ENCODE results near the gene STXBP6.

STXBP6 gene

GRCh38 chr14:24831677-24832076 lies 218.3 kb downstream of the STXBP6 start:
- no peak overlapping the region for H3K4me3 ChIP-seq (ENCODE audit: low read depth, low read length)
- no peak for TF ChIP-seq CTCF (conservative IDR thresholded peaks at IDR 0.05; ENCODE audit: low read depth, low read length)
- DNase-seq (ENCODE audit: low read depth), result no peak

GRCh38 chr14:24829862-24830261 lies 220.1 kb downstream of the STXBP6 start:
- no peak for TF ChIP-seq CTCF (conservative IDR thresholded peaks at IDR 0.05; ENCODE audit: low read depth, low read length)
- DNase-seq (ENCODE audit: low read depth), result no peak
- no peak overlapping the region for H3K4me3 ChIP-seq (ENCODE audit: low read depth, low read length)

- TF ChIP-seq CTCF (conservative IDR thresholded peaks at IDR 0.05; ENCODE audit: low read depth, low read length), result no peak
- H3K4me3 ChIP-seq (ENCODE audit: low read depth, low read length), result no peak overlapping the region
- peak; percentile 27 for DNase-seq (ENCODE audit: low read depth)
These were observed 221.5 kb downstream of the STXBP6 start for GRCh38 chr14:24828486-24828885.

GRCh38 chr14:24826390-24826789 lies 223.6 kb downstream of the STXBP6 start:
- TF ChIP-seq CTCF (conservative IDR thresholded peaks at IDR 0.05; ENCODE audit: low read depth, low read length), result no peak
- no peak overlapping the region for H3K4me3 ChIP-seq (ENCODE audit: low read depth, low read length)
- no peak for DNase-seq (ENCODE audit: low read depth)

- DNase-seq (ENCODE audit: low read depth), result no peak
- no peak for TF ChIP-seq CTCF (conservative IDR thresholded peaks at IDR 0.05; ENCODE audit: low read depth, low read length)
- no peak overlapping the region for H3K4me3 ChIP-seq (ENCODE audit: low read depth, low read length)
These were observed 229.3 kb downstream of the STXBP6 start for GRCh38 chr14:24820616-24821015.

- H3K4me3 ChIP-seq (ENCODE audit: low read depth, low read length), result no peak overlapping the region
- DNase-seq (ENCODE audit: low read depth), result no peak
- no peak for TF ChIP-seq CTCF (conservative IDR thresholded peaks at IDR 0.05; ENCODE audit: low read depth, low read length)
These were observed 231.1 kb downstream of the STXBP6 start for GRCh38 chr14:24818823-24819341.

- peak; percentile 85 for DNase-seq (ENCODE audit: low read depth)
- no peak overlapping the region for H3K4me3 ChIP-seq (ENCODE audit: low read depth, low read length)
- TF ChIP-seq CTCF (conservative IDR thresholded peaks at IDR 0.05; ENCODE audit: low read depth, low read length), result no peak
These were observed 231.7 kb downstream of the STXBP6 start for GRCh38 chr14:24818058-24818822.
